ENCODE results near the gene TNFSF9.

- TF ChIP-seq CTCF (IDR thresholded peaks at IDR 0.05) (no peak), EZH2 (IDR thresholded peaks at IDR 0.05) (no peak), EZH2phosphoT487 (IDR thresholded peaks at IDR 0.05) (no peak)
These were observed 2.8 kb upstream of the TNFSF9 start for GRCh38 chr19:6527893-6528543.
